Astrocyte (in vitro differentiated cells and primary cell): ENCODE data around the gene C3orf33.

Experiments
- CTCF ChIP-seq: IDR thresholded peaks from 2 replicates; pipeline ENCODE4 v1.5.1; 2011; ENCODE audit warnings: low read depth, mild to moderate bottlenecking, inconsistent platforms, low read length, moderate library complexity; ENCODE audit not compliant: insufficient read depth
- EZH2 ChIP-seq: IDR thresholded peaks from 2 replicates; pipeline ENCODE4 v1.6.1; 2012; ENCODE audit warnings: mild to moderate bottlenecking, low read length, inconsistent platforms; ENCODE audit not compliant: insufficient read depth

GRCh38 chr3:155741603-155742002, 64.5 kb downstream of the C3orf33 start:
- TF ChIP-seq EZH2 (no peak), CTCF (no peak)
